Measurements from ENCODE around the gene SMARCD1. TPM values are rescaled to one million over a fixed set of nuclear protein-coding genes. Genes with fewer than 3 reads are reported as not detected.

SMARCD1 gene
- total and polyA plus RNA-seq, 9 of the 15 experiments (the other 6 are each of a cell fraction or from before 2014, with no cell fraction given): 0.86 to 91.7 (median 48.0) TPM

- peak; percentile 81; the same call in 1 of the 2 replicates for TF ChIP-seq BACH1 (tag; IDR thresholded peaks at IDR 0.05)
- TF ChIP-seq, protein P1, sequence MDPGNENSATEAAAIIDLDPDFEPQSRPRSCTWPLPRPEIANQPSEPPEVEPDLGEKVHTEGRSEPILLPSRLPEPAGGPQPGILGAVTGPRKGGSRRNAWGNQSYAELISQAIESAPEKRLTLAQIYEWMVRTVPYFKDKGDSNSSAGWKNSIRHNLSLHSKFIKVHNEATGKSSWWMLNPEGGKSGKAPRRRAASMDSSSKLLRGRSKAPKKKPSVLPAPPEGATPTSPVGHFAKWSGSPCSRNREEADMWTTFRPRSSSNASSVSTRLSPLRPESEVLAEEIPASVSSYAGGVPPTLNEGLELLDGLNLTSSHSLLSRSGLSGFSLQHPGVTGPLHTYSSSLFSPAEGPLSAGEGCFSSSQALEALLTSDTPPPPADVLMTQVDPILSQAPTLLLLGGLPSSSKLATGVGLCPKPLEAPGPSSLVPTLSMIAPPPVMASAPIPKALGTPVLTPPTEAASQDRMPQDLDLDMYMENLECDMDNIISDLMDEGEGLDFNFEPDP (CRISPR knock-in tag; IDR thresholded peaks at IDR 0.05): no peak
- TF ChIP-seq, protein P2, sequence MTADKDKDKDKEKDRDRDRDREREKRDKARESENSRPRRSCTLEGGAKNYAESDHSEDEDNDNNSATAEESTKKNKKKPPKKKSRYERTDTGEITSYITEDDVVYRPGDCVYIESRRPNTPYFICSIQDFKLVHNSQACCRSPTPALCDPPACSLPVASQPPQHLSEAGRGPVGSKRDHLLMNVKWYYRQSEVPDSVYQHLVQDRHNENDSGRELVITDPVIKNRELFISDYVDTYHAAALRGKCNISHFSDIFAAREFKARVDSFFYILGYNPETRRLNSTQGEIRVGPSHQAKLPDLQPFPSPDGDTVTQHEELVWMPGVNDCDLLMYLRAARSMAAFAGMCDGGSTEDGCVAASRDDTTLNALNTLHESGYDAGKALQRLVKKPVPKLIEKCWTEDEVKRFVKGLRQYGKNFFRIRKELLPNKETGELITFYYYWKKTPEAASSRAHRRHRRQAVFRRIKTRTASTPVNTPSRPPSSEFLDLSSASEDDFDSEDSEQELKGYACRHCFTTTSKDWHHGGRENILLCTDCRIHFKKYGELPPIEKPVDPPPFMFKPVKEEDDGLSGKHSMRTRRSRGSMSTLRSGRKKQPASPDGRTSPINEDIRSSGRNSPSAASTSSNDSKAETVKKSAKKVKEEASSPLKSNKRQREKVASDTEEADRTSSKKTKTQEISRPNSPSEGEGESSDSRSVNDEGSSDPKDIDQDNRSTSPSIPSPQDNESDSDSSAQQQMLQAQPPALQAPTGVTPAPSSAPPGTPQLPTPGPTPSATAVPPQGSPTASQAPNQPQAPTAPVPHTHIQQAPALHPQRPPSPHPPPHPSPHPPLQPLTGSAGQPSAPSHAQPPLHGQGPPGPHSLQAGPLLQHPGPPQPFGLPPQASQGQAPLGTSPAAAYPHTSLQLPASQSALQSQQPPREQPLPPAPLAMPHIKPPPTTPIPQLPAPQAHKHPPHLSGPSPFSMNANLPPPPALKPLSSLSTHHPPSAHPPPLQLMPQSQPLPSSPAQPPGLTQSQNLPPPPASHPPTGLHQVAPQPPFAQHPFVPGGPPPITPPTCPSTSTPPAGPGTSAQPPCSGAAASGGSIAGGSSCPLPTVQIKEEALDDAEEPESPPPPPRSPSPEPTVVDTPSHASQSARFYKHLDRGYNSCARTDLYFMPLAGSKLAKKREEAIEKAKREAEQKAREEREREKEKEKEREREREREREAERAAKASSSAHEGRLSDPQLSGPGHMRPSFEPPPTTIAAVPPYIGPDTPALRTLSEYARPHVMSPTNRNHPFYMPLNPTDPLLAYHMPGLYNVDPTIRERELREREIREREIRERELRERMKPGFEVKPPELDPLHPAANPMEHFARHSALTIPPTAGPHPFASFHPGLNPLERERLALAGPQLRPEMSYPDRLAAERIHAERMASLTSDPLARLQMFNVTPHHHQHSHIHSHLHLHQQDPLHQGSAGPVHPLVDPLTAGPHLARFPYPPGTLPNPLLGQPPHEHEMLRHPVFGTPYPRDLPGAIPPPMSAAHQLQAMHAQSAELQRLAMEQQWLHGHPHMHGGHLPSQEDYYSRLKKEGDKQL (CRISPR knock-in tag; IDR thresholded peaks at IDR 0.05; ENCODE audit: borderline replicate concordance): no peak; the same call in 1 of the 2 replicates
- TF ChIP-seq SRF (CRISPR knock-in tag; IDR thresholded peaks at IDR 0.05): peak in 1 of 2 experiments; percentile 69; a peak in 1 of 4 replicates
- peak; percentile 89 for TF ChIP-seq CEBPG (CRISPR knock-in tag; IDR thresholded peaks at IDR 0.05)
- TF ChIP-seq CEBPG (tag; conservative IDR thresholded peaks at IDR 0.05 in 1 of 2, IDR thresholded peaks at IDR 0.05 in 1 of 2): peak; percentile 89 to 95
- peak; percentile 96 for TF ChIP-seq ZFP36 (IDR thresholded peaks at IDR 0.05; ENCODE audit: low read depth, low read length, partially characterized antibody)
- TF ChIP-seq MAFF (IDR thresholded peaks at IDR 0.05; ENCODE audit: low read length): no peak
- peak; percentile 57 for TF ChIP-seq EP400 (IDR thresholded peaks at IDR 0.05)
- TF ChIP-seq C11orf30 (IDR thresholded peaks at IDR 0.05; ENCODE audit: low read depth): no peak
- TF ChIP-seq ZBTB49 (CRISPR knock-in tag; IDR thresholded peaks at IDR 0.05; ENCODE audit: borderline replicate concordance): no peak
- peak; percentile 92 for TF ChIP-seq STAT5A (IDR thresholded peaks at IDR 0.05; ENCODE audit: borderline replicate concordance, low read length)
- no peak for TF ChIP-seq ZNF23 (CRISPR knock-in tag; IDR thresholded peaks at IDR 0.05)
- TF ChIP-seq LCOR (CRISPR knock-in tag; IDR thresholded peaks at IDR 0.05): peak; percentile 49; the same call in 1 of the 2 replicates
- TF ChIP-seq RBM17 (IDR thresholded peaks at IDR 0.05; ENCODE audit: borderline replicate concordance, low read depth, low read length): no peak
- no peak for TF ChIP-seq SLC30A9 (CRISPR knock-in tag; IDR thresholded peaks at IDR 0.05)
- TF ChIP-seq TCF3 (CRISPR knock-in tag; IDR thresholded peaks at IDR 0.05): peak; percentile 95
- peak; percentile 64; the same call in 1 of the 2 replicates for TF ChIP-seq RB1 (IDR thresholded peaks at IDR 0.05; ENCODE audit: low read depth)
- no peak for TF ChIP-seq KDM2B (CRISPR knock-in tag; IDR thresholded peaks at IDR 0.05)
- no peak for TF ChIP-seq ZNF253 (CRISPR knock-in tag; conservative IDR thresholded peaks at IDR 0.05)
Observed at GRCh38 chr12:50050410-50051098, 34.6 kb upstream of the SMARCD1 start (continued).

Measured in K562 (cell line).